HG03135 (cell line): ENCODE measurements around the gene SDF4.
"Not testable (repeated sequence)": the region's sequence is repeated elsewhere in the genome, so short reads cannot be mapped to it uniquely, and the experiment has no call there.

ENCODE experiments used
- ATAC-seq: cut with Tn5 transposase; IDR thresholded peaks from one replicate; pipeline ENCODE4 v1.9.1; 2021; ENCODE audit warnings: mild to moderate bottlenecking, moderate library complexity; ENCODE audit not compliant: unreplicated experiment

SDF4 gene

DNA sequence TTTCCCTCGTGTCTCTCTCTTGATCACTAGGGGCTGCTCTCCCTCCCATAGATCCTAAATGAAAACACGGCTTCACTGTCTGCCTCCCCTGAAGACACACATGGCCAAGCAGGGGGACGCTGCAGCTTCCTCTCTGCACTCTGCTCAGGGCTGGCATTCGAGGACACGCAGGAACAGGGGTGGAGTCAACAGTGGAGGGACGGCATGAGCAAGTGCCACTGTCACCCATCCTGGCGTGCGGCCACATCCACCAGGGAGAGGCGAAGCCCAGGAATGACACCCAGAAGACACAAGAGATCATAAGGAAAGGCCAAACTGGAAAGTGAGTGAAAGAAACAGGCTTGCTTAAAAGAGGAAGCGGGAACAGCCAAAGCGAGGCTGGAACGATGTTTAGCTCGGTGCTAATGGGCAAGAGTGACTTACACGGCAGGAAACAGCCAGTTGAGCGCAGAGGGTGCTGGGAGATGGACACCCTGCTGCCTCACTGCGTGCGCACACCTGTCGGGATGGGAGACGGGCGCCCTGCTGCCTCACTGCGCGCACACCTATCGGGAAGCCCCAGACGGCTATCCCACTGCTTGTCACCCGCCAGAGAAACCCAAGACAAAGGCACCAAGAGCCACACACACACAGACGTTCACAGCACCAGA is 28.3 kb upstream of the SDF4 start:
- no peak for ATAC-seq

GRCh38 chr1:1259540-1259939 is 27.7 kb upstream of the SDF4 start:
- no peak for ATAC-seq

- ATAC-seq = no peak
These were observed 27.3 kb upstream of the SDF4 start for GRCh38 chr1:1259119-1259488.

GRCh38 chr1:1256956-1257871 is 25.4 kb upstream of the SDF4 start:
- ATAC-seq = no peak

GRCh38 chr1:1255611-1256010 is 23.8 kb upstream of the SDF4 start:
- ATAC-seq = no peak

- ATAC-seq = no peak
These were observed 23.3 kb upstream of the SDF4 start for GRCh38 chr1:1255078-1255477.

DNA sequence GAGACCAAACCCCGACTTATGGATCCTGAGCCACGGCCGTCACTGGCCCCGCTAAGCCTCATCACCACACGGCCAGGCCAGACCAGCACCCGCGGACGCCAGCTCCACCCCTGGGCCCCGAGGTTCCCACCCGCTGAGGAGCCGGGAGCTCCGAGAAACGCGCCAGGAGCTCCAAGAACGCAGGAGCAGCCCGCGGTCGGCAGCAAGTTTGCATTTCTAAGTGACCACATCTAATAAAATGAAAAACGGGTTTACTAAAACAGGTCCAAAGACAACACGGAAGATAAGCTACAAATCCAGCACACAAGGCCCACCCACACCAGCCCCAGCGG is 22.8 kb upstream of the SDF4 start:
- ATAC-seq = no peak

- no peak for ATAC-seq
These were observed 22.3 kb upstream of the SDF4 start for GRCh38 chr1:1253972-1254666.

- no peak for ATAC-seq
These were observed 21.5 kb upstream of the SDF4 start for GRCh38 chr1:1253314-1253713.

DNA sequence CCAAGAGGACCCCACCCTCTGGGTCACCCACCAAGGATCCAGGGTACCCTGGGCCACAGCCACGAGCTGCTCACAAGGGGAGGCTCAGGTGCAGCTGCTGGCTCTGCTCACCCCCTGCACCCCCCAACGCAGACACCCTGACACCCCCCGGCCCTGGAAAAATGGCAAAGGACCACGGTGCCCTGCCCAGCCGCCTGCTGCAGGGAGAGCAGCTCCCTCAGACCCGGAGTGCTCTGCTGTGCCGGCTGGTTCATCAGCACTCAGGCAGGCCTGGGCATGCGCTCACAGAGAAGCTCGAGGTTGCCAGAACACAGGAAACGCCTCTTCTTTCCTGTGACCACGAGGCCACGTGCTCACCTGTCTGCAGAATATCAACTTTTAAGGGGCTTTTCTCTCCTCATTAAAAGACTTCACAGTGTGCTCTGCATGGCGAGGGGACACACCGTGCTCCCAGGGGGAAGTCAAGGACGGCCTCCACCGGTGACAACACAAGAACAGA is 19.0 kb upstream of the SDF4 start:
- no peak for ATAC-seq

GRCh38 chr1:1248009-1248913 is 16.5 kb upstream of the SDF4 start:
- not testable (repeated sequence) for ATAC-seq

- no peak for ATAC-seq
These were observed 15.6 kb upstream of the SDF4 start for GRCh38 chr1:1247341-1247913.

GRCh38 chr1:1246577-1247340 is 15.0 kb upstream of the SDF4 start, which contains the start of gene C1QTNF12:
Gene C1QTNF12 (minus strand): TSS chr1:1246722. CDS start chr1:1246690, 32 bp downstream.
- ATAC-seq = no peak

DNA sequence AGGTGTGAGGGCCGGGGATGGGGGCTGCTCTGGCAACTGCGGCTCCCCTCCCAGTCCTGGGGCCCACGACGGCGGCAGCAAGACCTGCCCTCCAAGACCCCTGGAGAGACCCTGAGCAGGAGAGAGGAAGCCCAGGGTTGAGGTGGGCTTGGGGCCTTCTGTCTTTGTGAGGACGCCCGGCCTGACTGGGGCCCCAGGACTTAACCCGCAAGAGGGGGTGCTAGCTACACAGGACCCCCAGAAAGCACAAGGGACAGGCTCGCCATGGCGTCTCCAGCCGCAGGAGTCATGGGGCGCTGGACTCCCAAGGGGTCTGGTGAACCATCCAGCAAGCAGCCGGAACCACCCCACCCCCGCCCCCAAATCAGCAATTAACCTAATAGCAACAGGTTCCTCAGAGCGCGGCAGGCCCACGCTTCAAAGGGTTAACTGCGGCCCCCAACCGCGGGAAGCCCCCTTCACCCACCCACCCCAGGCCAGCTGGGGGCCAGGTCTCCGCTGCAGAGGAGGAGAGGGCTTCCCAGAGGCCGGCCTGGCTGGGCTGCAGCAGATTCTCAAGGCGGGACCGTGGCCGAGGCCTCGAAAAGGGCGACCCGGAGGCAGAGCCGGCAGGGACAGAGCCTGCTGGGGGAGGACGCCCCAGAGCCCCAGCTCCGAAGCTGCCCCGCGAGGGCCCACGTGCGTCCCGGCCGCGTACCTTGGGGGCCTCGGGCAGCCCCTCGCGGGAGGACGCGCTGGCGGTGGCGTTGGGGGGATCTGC is 14.2 kb upstream of the SDF4 start:
- ATAC-seq = no peak

DNA sequence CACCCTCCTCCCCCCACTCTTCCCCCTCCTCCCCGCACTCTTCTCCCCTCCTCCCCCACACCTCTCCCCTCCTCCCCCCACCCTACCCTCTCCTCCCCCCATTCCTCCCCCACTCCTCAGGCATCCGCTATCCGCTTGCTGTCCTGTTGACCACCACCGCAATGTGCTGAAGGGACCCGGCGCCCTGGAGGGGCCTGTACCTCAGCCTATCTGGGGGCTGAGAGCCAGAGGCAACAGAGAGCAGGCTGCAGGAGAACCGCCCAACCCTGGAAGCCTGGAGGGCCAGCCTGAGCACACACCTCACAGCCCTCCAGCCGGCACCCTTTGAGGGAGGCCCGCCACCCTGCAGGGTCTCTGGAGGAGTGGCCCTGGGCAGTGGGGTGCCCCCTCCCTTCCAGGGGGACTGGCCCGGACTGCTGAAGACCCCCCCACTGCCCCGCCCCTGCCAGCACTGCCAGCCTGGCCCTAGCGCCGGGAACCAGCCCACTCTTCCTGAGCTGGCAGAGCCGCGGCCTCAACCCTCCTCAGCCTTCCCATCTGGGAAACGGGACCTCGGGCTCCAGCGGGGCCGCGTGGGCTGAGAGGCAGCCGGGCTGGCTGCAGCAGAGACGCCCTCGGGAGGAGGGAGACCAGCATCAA is 13.5 kb upstream of the SDF4 start:
- ATAC-seq = no peak

GRCh38 chr1:1244192-1244811 is 12.5 kb upstream of the SDF4 start:
- no peak for ATAC-seq

GRCh38 chr1:1243807-1244191 is 12.0 kb upstream of the SDF4 start:
- ATAC-seq = no peak

GRCh38 chr1:1243266-1243660 is 11.5 kb upstream of the SDF4 start:
- no peak for ATAC-seq
